Bone marrow (tissue), 2 donors: ENCODE measurements around the gene EPHB1.
"Not testable (repeated sequence)": the region's sequence is repeated elsewhere in the genome, so short reads cannot be mapped to it uniquely, and the experiment has no call there.

ENCODE experiments used
- DNase-seq, 2 donors: peaks; one replicate each; lab custom pipeline; 2025; lab: John Stamatoyannopoulos, UW

The EPHB1 gene

DNA sequence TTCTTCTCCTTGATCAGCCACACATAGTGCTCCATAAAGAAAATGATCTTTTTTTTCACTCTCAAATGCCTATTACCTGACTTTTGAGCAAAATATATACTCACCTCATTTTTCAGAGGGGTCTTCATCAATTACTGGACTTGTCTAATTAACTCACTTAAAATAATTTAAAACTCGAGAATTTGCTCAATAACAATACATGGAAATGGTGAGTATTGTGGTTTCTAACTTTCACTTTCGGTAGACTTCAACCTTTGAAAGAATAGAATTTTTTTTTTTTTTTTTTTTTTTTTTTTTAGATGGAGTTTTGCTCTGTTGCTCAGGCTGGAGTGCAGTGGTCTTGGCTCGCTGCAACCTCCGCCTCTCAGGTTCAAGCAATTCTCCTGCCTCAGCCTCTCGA is 17.7 kb upstream of the EPHB1 start:
- no peak for DNase-seq

- not testable (repeated sequence) for DNase-seq
Measured at GRCh38 chr3:134788283-134788682, 6.8 kb upstream of the EPHB1 start.

DNA sequence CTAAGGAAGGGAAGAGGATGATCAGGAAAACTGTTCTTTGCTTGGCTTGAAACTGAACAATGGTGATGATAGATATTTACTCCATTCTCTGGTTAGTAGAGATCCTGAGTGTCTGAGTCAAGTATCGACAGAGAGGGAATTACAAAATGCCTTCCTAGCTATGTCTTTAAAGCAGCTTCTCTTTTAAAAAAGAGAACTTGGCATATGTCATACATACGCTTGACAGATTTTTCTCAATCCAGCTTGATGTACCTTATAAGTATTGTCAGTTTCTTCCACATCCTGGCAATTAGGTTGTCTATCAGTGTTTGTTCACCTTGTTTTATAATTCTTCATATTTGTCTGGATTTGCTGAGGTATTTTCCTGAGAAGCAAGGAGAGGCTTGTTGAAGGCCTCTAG is 5.0 kb upstream of the EPHB1 start:
- no peak for DNase-seq

DNA sequence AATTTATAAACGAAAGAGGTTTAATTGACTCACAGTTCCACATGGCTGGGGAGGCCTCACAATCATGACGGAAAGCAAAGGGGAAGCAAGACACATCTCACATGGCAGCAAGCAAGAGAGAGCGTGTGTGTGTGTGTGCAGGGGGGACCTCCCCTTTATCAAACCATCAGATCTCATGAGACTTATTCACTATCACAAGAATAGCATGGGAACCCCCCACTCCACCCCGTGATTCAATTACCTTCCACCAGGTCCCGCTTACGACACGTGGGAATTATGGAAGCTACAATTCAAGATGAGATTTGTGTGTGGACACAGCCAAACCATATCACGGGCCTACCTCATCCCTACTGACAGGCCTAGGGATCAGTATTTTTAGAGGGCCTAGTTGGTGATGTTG is 3.1 kb upstream of the EPHB1 start:
- DNase-seq = no peak

- DNase-seq = no peak
Measured at GRCh38 chr3:134792700-134793099, 2.4 kb upstream of the EPHB1 start.

GRCh38 chr3:134793562-134793961 is 1.5 kb upstream of the EPHB1 start:
- DNase-seq = no peak

GRCh38 chr3:134794323-134794722 is 737 bp upstream of the EPHB1 start:
- DNase-seq = no peak

- no peak for DNase-seq
Measured at GRCh38 chr3:134795746-134796280, 753 bp downstream of the EPHB1 start.

- DNase-seq = no peak
Measured at GRCh38 chr3:134796281-134797056, 1.4 kb downstream of the EPHB1 start.

GRCh38 chr3:134797057-134797740 is 2.1 kb downstream of the EPHB1 start:
- no peak for DNase-seq

GRCh38 chr3:134797741-134798451 is 2.8 kb downstream of the EPHB1 start:
- no peak for DNase-seq

- no peak for DNase-seq
Measured at GRCh38 chr3:134798681-134799311, 3.7 kb downstream of the EPHB1 start.

GRCh38 chr3:134799393-134799792 is 4.3 kb downstream of the EPHB1 start:
- no peak for DNase-seq

GRCh38 chr3:134801204-134801958 is 6.3 kb downstream of the EPHB1 start:
- no peak for DNase-seq

DNA sequence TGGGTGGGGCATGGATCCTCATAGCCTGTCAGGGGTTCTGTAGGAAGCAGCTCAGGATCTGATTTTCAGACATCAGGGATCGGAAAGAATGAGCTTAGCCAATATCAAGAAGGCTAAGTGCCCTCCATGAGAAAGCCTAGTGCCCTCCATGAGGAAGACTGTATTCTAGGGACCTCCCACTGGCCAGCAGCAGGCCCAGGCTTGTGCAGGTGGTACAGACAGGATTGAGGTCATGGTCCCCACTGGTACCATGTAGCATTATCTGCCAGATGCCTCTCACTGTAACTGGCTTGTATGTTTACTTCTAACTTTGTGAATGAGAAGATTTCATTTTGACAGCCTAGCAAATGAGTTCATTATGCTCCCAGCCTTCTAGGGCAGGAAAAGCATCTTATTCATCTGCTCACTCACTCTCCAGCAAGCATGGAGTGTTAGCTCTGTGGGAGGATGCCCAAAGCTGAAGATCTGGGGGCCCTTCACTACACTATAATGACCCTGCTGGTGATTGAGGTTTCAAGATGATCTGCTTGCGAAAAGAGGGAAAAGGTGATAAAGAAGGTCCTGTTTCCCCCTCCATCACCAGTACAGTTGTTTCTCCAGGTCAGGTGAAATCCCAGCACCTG is 7.5 kb downstream of the EPHB1 start:
- DNase-seq = no peak

- DNase-seq = no peak
Measured at GRCh38 chr3:134803051-134803505, 8.0 kb downstream of the EPHB1 start.

DNA sequence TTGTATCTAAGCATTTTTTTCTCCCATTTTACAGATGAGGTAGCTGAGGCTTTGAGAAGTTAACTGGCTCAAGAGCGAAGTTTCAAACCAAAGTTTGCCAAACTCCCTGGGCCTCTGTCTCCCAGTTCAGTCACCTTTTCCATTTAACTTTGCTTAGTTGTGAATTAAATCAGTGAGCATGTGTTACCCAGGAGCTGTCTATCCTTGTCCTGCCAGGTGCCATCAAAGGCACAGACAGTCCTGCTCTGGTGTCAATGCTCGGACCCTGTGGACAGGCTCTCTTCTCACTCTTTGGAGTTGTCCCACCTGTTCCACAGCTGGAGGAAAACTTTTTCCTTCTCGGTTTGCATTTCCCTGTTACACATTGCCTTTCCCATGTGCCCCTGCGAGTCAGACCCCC is 8.6 kb downstream of the EPHB1 start:
- DNase-seq = no peak

GRCh38 chr3:134804508-134805480 is 9.7 kb downstream of the EPHB1 start:
- no peak for DNase-seq

GRCh38 chr3:134807189-134807588 is 12.1 kb downstream of the EPHB1 start:
- DNase-seq = no peak

GRCh38 chr3:134808835-134809234 is 13.8 kb downstream of the EPHB1 start:
- no peak for DNase-seq
